Fibroblast of skin of back (primary cell): ENCODE measurements around the gene THSD4.
A peak's percentile ranks its signal among the peaks of the same experiment; 100 is the strongest.

Experiments used
- DNase-seq: peaks from one replicate; pipeline ENCODE4 v3.0.0-alpha.2; 2013

The THSD4 gene

GRCh38 chr15:71562251-71562650 lies 447.0 kb downstream of the THSD4 start:
- DNase-seq: no peak

- DNase-seq: no peak
Measured at GRCh38 chr15:71564217-71564616, 448.9 kb downstream of the THSD4 start.

- no peak for DNase-seq
Measured at GRCh38 chr15:71565006-71565405, 449.7 kb downstream of the THSD4 start.

GRCh38 chr15:71565631-71566160 lies 450.4 kb downstream of the THSD4 start:
- DNase-seq: no peak

- no peak for DNase-seq
Measured at GRCh38 chr15:71566226-71566625, 451.0 kb downstream of the THSD4 start.

- DNase-seq: no peak
Measured at GRCh38 chr15:71567173-71567572, 451.9 kb downstream of the THSD4 start.

- no peak for DNase-seq
Measured at GRCh38 chr15:71568227-71568626, 453.0 kb downstream of the THSD4 start.

- DNase-seq: no peak
Measured at GRCh38 chr15:71570736-71571135, 455.5 kb downstream of the THSD4 start.

GRCh38 chr15:71571641-71572040 lies 456.4 kb downstream of the THSD4 start:
- DNase-seq: no peak

GRCh38 chr15:71572452-71573053 lies 457.3 kb downstream of the THSD4 start:
- DNase-seq: no peak

GRCh38 chr15:71573599-71573998 lies 458.3 kb downstream of the THSD4 start:
- no peak for DNase-seq

- peak; percentile 15 for DNase-seq
Measured at GRCh38 chr15:71575474-71576045, 460.3 kb downstream of the THSD4 start.

GRCh38 chr15:71577071-71577470 lies 461.8 kb downstream of the THSD4 start:
- no peak for DNase-seq

- DNase-seq: no peak
Measured at GRCh38 chr15:71581398-71581930, 466.2 kb downstream of the THSD4 start.

- DNase-seq: no peak
Measured at GRCh38 chr15:71585159-71585558, 469.9 kb downstream of the THSD4 start.

GRCh38 chr15:71586463-71586862 lies 471.2 kb downstream of the THSD4 start:
- DNase-seq: no peak

GRCh38 chr15:71588746-71589145 lies 473.5 kb downstream of the THSD4 start:
- DNase-seq: peak; percentile 86

GRCh38 chr15:71591057-71591456 lies 475.8 kb downstream of the THSD4 start:
- no peak for DNase-seq

- no peak for DNase-seq
Measured at GRCh38 chr15:71592203-71592602, 476.9 kb downstream of the THSD4 start.

GRCh38 chr15:71595846-71596553 lies 480.7 kb downstream of the THSD4 start:
- DNase-seq: peak; percentile 24

- DNase-seq: no peak
Measured at GRCh38 chr15:71596672-71597071, 481.4 kb downstream of the THSD4 start.

- no peak for DNase-seq
Measured at GRCh38 chr15:71597126-71597525, 481.9 kb downstream of the THSD4 start.

GRCh38 chr15:71597637-71598036 lies 482.4 kb downstream of the THSD4 start:
- no peak for DNase-seq

GRCh38 chr15:71598741-71599140 lies 483.5 kb downstream of the THSD4 start:
- no peak for DNase-seq
